HEK293 (cell line): ENCODE measurements around the gene MTG1.

Experiments used
- GLI4 ChIP-seq: fragments of 450-650 bp; formaldehyde crosslinking; IDR thresholded peaks from 2 replicates; pipeline ENCODE4 v1.5.1; 2016; ENCODE audit warnings: missing biosample characterization, missing genetic modification characterization
- HOXD13 ChIP-seq: sonication (generic); formaldehyde crosslinking; IDR thresholded peaks from 2 replicates; pipeline ENCODE4 v1.8.0; 2022; ENCODE audit warnings: missing genetic modification reagents, borderline replicate concordance
- KLF9 ChIP-seq: fragments of 450-650 bp; formaldehyde crosslinking; IDR thresholded peaks from 2 replicates; pipeline ENCODE4 v1.5.1; 2016; ENCODE audit warnings: missing biosample characterization, missing genetic modification characterization, low read depth
- MEIS1 ChIP-seq: sonication (generic); formaldehyde crosslinking; IDR thresholded peaks from 2 replicates; pipeline ENCODE4 v1.8.1; 2022; ENCODE audit warnings: missing genetic modification reagents, mild to moderate bottlenecking, borderline replicate concordance
- TRIM28 ChIP-seq: IDR thresholded peaks from 2 replicates; pipeline ENCODE4 v1.6.1; 2011; ENCODE audit warnings: low read length, control low read depth, borderline replicate concordance
- ZBTB48 ChIP-seq: fragments of 450-650 bp; formaldehyde crosslinking; IDR thresholded peaks from 2 replicates; pipeline ENCODE4 v1.5.1; 2016; ENCODE audit warnings: missing biosample characterization, missing genetic modification characterization
- ZFP37 ChIP-seq: fragments of 450-650 bp; formaldehyde crosslinking; IDR thresholded peaks from 2 replicates; pipeline ENCODE4 v1.5.1; 2016; ENCODE audit warnings: missing biosample characterization, missing genetic modification characterization
- ZNF112 ChIP-seq: fragments of 450-650 bp; formaldehyde crosslinking; IDR thresholded peaks from 2 replicates; pipeline ENCODE4 v1.5.0; 2017; ENCODE audit warnings: missing biosample characterization, missing genetic modification characterization
- ZNF140 ChIP-seq: fragments of 450-650 bp; formaldehyde crosslinking; IDR thresholded peaks from 2 replicates; pipeline ENCODE4 v1.5.1; 2016; ENCODE audit warnings: missing biosample characterization, missing genetic modification characterization
- ZNF16 ChIP-seq: fragments of 450-650 bp; formaldehyde crosslinking; IDR thresholded peaks from 2 replicates; pipeline ENCODE4 v1.5.1; 2016; ENCODE audit warnings: low read depth, missing biosample characterization, missing genetic modification characterization
- ZNF223 ChIP-seq: fragments of 450-650 bp; formaldehyde crosslinking; IDR thresholded peaks from 2 replicates; pipeline ENCODE4 v1.5.1; 2016; ENCODE audit warnings: missing biosample characterization, missing genetic modification characterization
- ZNF391 ChIP-seq: fragments of 450-650 bp; formaldehyde crosslinking; IDR thresholded peaks from 2 replicates; pipeline ENCODE4 v1.5.1; 2016; ENCODE audit warnings: low read depth, missing biosample characterization, missing genetic modification characterization, borderline replicate concordance
- ZNF548 ChIP-seq: fragments of 450-650 bp; formaldehyde crosslinking; IDR thresholded peaks from 2 replicates; pipeline ENCODE4 v1.5.1; 2016; ENCODE audit warnings: missing biosample characterization, missing genetic modification characterization
- ZNF555 ChIP-seq: fragments of 450-650 bp; formaldehyde crosslinking; conservative IDR thresholded peaks from 2 replicates; pipeline ENCODE4 v1.5.1; 2017; ENCODE audit warnings: missing biosample characterization, mild to moderate bottlenecking, missing genetic modification characterization, inconsistent platforms
- ZNF558 ChIP-seq: fragments of 450-650 bp; formaldehyde crosslinking; IDR thresholded peaks from 2 replicates; pipeline ENCODE4 v1.5.1; 2016; ENCODE audit warnings: missing biosample characterization, missing genetic modification characterization
- ZNF561 ChIP-seq: fragments of 450-650 bp; IDR thresholded peaks from 2 replicates; pipeline ENCODE4 v1.5.1; 2018; ENCODE audit warnings: missing biosample characterization, missing genetic modification characterization, borderline replicate concordance
- ZNF596 ChIP-seq: fragments of 450-650 bp; IDR thresholded peaks from 2 replicates; pipeline ENCODE4 v1.5.0; 2018; ENCODE audit warnings: missing biosample characterization, mild to moderate bottlenecking, missing genetic modification characterization, moderate library complexity
- ZNF660 ChIP-seq: fragments of 450-650 bp; IDR thresholded peaks from 2 replicates; pipeline ENCODE4 v1.5.1; 2018; ENCODE audit warnings: missing biosample characterization, mild to moderate bottlenecking, missing genetic modification characterization
- ZNF768 ChIP-seq: fragments of 450-650 bp; formaldehyde crosslinking; IDR thresholded peaks from 2 replicates; pipeline ENCODE4 v1.5.1; 2018; ENCODE audit warnings: missing biosample characterization, mild to moderate bottlenecking, missing genetic modification characterization
- ZNF777 ChIP-seq: fragments of 450-650 bp; formaldehyde crosslinking; IDR thresholded peaks from 2 replicates; pipeline ENCODE4 v1.5.1; 2017; ENCODE audit warnings: missing biosample characterization, missing genetic modification characterization, borderline replicate concordance
- ZSCAN16 ChIP-seq: fragments of 450-650 bp; formaldehyde crosslinking; IDR thresholded peaks from 2 replicates; pipeline ENCODE4 v1.5.1; 2016; ENCODE audit warnings: missing biosample characterization, missing genetic modification characterization
- ZXDB ChIP-seq: fragments of 450-650 bp; formaldehyde crosslinking; IDR thresholded peaks from 2 replicates; pipeline ENCODE4 v1.5.1; 2016; ENCODE audit warnings: missing biosample characterization, missing genetic modification characterization
- TF ChIP-seq, protein P1 (sequence below): fragments of 450-650 bp; formaldehyde crosslinking; IDR thresholded peaks from 2 replicates; pipeline ENCODE4 v1.5.1; 2016; ENCODE audit warnings: missing biosample characterization, missing genetic modification characterization
- TF ChIP-seq, protein P2 (sequence below): fragments of 450-650 bp; formaldehyde crosslinking; conservative IDR thresholded peaks from 2 replicates; pipeline ENCODE4 v1.5.1; 2016; ENCODE audit warnings: low read depth, missing biosample characterization, missing genetic modification characterization
- TF ChIP-seq, protein P3 (sequence below): fragments of 450-650 bp; formaldehyde crosslinking; IDR thresholded peaks from 2 replicates; pipeline ENCODE4 v1.5.1; 2016; ENCODE audit warnings: missing biosample characterization, missing genetic modification characterization
- TF ChIP-seq, protein P4 (sequence below): fragments of 450-650 bp; formaldehyde crosslinking; IDR thresholded peaks from 2 replicates; pipeline ENCODE4 v1.5.1; 2017; ENCODE audit warnings: missing biosample characterization, missing genetic modification characterization
- TF ChIP-seq, protein P5 (sequence below): fragments of 450-650 bp; formaldehyde crosslinking; IDR thresholded peaks from 2 replicates; pipeline ENCODE4 v1.5.1; 2016; ENCODE audit warnings: missing biosample characterization, missing genetic modification characterization
- TF ChIP-seq, protein P6 (sequence below): fragments of 450-650 bp; formaldehyde crosslinking; conservative IDR thresholded peaks from 2 replicates; pipeline ENCODE4 v1.5.1; 2016; ENCODE audit warnings: low read depth, missing biosample characterization, missing genetic modification characterization

Gene MTG1

DNA sequence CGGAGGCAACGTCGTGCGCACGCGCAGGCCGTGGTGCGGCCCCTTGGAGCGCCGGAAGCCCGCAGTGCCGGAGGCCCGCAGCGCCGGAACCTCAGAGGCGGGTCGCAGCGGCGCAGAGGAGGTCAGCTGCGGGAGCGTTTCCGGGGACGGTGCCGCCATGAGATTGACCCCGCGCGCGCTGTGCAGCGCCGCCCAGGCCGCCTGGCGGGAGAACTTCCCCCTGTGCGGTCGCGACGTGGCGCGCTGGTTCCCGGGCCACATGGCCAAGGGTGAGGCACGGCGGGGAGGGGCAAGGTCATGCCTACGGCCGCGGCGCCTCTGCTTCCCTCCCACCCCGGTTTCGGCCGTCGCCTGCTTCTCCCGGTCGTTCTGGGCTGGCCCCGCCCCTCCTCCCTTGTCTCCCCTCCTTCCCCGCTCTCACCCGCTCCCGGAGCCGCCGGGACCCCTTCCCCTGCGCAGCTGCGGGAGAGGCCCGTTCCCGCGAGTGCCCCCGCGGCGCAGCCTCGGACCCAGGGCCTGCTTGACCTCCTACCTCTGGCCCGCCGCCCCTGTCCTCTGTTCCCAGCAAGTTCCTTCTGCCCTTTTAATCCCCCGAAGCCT lies at the start of gene MTG1 (continued):
- TF ChIP-seq ZNF555 (no peak), TRIM28 (no peak), KLF9 (peak; percentile 85), ZNF596 (tag by site-specific recombination) (peak; percentile 49; the same call in 1 of the 2 replicates), ZXDB (tag by site-specific recombination) (peak; percentile 91), ZBTB48 (tag by site-specific recombination) (peak; percentile 43; the same call in 1 of the 2 replicates), GLI4 (peak; percentile 93; the same call in 1 of the 2 replicates), ZNF140 (tag by site-specific recombination) (no peak), ZSCAN16 (tag by site-specific recombination) (peak; percentile 71; the same call in 1 of the 2 replicates), ZNF777 (tag by site-specific recombination) (no peak), HOXD13 (CRISPR knock-in tag) (no peak), ZNF223 (tag by site-specific recombination) (no peak; the same call in 1 of the 2 replicates), ZNF561 (tag by site-specific recombination) (peak; percentile 93), ZNF16 (no peak), ZNF391 (tag by site-specific recombination) (peak; percentile 88; the same call in 1 of the 2 replicates), ZNF768 (tag by site-specific recombination) (no peak; the same call in 1 of the 2 replicates), ZNF548 (no peak), MEIS1 (CRISPR knock-in tag) (no peak), ZNF660 (tag by site-specific recombination) (peak; percentile 88), ZNF112 (tag by site-specific recombination) (no peak), ZFP37 (tag by site-specific recombination) (peak; percentile 94), ZNF558 (tag by site-specific recombination) (no peak)
- TF ChIP-seq, protein P1, sequence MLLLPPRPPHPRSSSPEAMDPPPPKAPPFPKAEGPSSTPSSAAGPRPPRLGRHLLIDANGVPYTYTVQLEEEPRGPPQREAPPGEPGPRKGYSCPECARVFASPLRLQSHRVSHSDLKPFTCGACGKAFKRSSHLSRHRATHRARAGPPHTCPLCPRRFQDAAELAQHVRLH (tag by site-specific recombination): peak; percentile 68; the same call in 1 of the 2 replicates
- TF ChIP-seq, protein P2, sequence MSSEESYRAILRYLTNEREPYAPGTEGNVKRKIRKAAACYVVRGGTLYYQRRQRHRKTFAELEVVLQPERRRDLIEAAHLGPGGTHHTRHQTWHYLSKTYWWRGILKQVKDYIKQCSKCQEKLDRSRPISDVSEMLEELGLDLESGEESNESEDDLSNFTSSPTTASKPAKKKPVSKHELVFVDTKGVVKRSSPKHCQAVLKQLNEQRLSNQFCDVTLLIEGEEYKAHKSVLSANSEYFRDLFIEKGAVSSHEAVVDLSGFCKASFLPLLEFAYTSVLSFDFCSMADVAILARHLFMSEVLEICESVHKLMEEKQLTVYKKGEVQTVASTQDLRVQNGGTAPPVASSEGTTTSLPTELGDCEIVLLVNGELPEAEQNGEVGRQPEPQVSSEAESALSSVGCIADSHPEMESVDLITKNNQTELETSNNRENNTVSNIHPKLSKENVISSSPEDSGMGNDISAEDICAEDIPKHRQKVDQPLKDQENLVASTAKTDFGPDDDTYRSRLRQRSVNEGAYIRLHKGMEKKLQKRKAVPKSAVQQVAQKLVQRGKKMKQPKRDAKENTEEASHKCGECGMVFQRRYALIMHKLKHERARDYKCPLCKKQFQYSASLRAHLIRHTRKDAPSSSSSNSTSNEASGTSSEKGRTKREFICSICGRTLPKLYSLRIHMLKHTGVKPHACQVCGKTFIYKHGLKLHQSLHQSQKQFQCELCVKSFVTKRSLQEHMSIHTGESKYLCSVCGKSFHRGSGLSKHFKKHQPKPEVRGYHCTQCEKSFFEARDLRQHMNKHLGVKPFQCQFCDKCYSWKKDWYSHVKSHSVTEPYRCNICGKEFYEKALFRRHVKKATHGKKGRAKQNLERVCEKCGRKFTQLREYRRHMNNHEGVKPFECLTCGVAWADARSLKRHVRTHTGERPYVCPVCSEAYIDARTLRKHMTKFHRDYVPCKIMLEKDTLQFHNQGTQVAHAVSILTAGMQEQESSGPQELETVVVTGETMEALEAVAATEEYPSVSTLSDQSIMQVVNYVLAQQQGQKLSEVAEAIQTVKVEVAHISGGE (tag by site-specific recombination): peak; percentile 97
- TF ChIP-seq, protein P3, sequence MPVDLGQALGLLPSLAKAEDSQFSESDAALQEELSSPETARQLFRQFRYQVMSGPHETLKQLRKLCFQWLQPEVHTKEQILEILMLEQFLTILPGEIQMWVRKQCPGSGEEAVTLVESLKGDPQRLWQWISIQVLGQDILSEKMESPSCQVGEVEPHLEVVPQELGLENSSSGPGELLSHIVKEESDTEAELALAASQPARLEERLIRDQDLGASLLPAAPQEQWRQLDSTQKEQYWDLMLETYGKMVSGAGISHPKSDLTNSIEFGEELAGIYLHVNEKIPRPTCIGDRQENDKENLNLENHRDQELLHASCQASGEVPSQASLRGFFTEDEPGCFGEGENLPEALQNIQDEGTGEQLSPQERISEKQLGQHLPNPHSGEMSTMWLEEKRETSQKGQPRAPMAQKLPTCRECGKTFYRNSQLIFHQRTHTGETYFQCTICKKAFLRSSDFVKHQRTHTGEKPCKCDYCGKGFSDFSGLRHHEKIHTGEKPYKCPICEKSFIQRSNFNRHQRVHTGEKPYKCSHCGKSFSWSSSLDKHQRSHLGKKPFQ (tag by site-specific recombination): no peak
- TF ChIP-seq, protein P4, sequence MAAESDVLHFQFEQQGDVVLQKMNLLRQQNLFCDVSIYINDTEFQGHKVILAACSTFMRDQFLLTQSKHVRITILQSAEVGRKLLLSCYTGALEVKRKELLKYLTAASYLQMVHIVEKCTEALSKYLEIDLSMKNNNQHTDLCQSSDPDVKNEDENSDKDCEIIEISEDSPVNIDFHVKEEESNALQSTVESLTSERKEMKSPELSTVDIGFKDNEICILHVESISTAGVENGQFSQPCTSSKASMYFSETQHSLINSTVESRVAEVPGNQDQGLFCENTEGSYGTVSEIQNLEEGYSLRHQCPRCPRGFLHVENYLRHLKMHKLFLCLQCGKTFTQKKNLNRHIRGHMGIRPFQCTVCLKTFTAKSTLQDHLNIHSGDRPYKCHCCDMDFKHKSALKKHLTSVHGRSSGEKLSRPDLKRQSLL (tag by site-specific recombination): no peak
- TF ChIP-seq, protein P5, sequence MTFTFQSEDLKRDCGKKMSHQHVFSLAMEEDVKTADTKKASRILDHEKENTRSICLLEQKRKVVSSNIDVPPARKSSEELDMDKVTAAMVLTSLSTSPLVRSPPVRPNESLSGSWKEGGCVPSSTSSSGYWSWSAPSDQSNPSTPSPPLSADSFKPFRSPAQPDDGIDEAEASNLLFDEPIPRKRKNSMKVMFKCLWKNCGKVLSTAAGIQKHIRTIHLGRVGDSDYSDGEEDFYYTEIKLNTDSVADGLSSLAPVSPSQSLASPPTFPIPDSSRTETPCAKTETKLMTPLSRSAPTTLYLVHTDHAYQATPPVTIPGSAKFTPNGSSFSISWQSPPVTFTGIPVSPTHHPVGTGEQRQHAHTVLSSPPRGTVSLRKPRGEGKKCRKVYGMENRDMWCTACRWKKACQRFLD (tag by site-specific recombination): no peak
- TF ChIP-seq, protein P6, sequence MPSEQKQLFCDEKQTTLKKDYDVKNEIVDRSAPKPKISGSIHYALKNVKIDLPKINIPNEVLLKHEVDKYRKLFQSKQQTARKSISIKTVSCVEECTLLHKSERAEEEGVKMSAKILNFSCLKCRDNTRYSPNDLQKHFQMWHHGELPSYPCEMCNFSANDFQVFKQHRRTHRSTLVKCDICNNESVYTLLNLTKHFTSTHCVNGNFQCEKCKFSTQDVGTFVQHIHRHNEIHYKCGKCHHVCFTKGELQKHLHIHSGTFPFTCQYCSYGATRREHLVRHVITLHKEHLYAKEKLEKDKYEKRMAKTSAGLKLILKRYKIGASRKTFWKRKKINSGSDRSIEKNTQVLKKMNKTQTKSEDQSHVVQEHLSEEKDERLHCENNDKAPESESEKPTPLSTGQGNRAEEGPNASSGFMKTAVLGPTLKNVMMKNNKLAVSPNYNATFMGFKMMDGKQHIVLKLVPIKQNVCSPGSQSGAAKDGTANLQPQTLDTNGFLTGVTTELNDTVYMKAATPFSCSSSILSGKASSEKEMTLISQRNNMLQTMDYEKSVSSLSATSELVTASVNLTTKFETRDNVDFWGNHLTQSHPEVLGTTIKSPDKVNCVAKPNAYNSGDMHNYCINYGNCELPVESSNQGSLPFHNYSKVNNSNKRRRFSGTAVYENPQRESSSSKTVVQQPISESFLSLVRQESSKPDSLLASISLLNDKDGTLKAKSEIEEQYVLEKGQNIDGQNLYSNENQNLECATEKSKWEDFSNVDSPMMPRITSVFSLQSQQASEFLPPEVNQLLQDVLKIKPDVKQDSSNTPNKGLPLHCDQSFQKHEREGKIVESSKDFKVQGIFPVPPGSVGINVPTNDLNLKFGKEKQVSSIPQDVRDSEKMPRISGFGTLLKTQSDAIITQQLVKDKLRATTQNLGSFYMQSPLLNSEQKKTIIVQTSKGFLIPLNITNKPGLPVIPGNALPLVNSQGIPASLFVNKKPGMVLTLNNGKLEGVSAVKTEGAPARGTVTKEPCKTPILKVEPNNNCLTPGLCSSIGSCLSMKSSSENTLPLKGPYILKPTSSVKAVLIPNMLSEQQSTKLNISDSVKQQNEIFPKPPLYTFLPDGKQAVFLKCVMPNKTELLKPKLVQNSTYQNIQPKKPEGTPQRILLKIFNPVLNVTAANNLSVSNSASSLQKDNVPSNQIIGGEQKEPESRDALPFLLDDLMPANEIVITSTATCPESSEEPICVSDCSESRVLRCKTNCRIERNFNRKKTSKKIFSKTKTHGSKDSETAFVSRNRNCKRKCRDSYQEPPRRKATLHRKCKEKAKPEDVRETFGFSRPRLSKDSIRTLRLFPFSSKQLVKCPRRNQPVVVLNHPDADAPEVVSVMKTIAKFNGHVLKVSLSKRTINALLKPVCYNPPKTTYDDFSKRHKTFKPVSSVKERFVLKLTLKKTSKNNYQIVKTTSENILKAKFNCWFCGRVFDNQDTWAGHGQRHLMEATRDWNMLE (tag by site-specific recombination): peak; percentile 78
